Astrocyte (in vitro differentiated cells and primary cell): ENCODE data around the gene VPS39.

Source experiments
- CTCF ChIP-seq: IDR thresholded peaks from 2 replicates; pipeline ENCODE4 v1.5.1; 2011; ENCODE audit warnings: low read depth, mild to moderate bottlenecking, inconsistent platforms, low read length, moderate library complexity; ENCODE audit not compliant: insufficient read depth
- EZH2 ChIP-seq: IDR thresholded peaks from 2 replicates; pipeline ENCODE4 v1.6.1; 2012; ENCODE audit warnings: mild to moderate bottlenecking, low read length, inconsistent platforms; ENCODE audit not compliant: insufficient read depth

GRCh38 chr15:42194513-42194912 lies 13.6 kb downstream of the VPS39 start:
- TF ChIP-seq CTCF (no peak), EZH2 (no peak)
